Cardiac fibroblast (primary cell): ENCODE data around the gene ZFTA.
A peak's percentile ranks its signal among the peaks of the same experiment; 100 is the strongest.

ENCODE experiments used
- DNase-seq, 2 donors: peaks; one replicate each; pipeline versions ENCODE4 v3.0.0 to v3.0.0-alpha.2; 2010; ENCODE audit warnings: low read depth in 2 of 2
- H3K4me3 ChIP-seq, 2 donors: replicated peaks in 1 of 2; 1 replicate in 1 of 2; 2 replicates in 1 of 2; pipeline ENCODE4 v1.5.1; 2011; ENCODE audit warnings: low read depth in 2 of 2, low read length in 2 of 2, mild to moderate bottlenecking in 2 of 2, moderate library complexity in 1 of 2
- CTCF ChIP-seq: IDR thresholded peaks from one replicate; pipeline ENCODE4 v1.5.1; 2011; ENCODE audit warnings: low read depth, mild to moderate bottlenecking, low read length, inconsistent platforms

Gene ZFTA

GRCh38 chr11:63762654-63763495 is 5.7 kb downstream of the ZFTA start:
- TF ChIP-seq CTCF = no peak
- peak overlapping the region; percentile 11 to 18 for H3K4me3 ChIP-seq
- peak; percentile 19 to 48 for DNase-seq

GRCh38 chr11:63761931-63762653 is 6.5 kb downstream of the ZFTA start:
- TF ChIP-seq CTCF = no peak
- no peak for DNase-seq
- H3K4me3 ChIP-seq = peak overlapping the region in 1 of 2 donors; percentile 18

GRCh38 chr11:63761188-63761587 is 7.4 kb downstream of the ZFTA start:
- DNase-seq = no peak
- no peak overlapping the region for H3K4me3 ChIP-seq
- TF ChIP-seq CTCF = no peak

GRCh38 chr11:63760487-63761079 is 8.0 kb downstream of the ZFTA start:
- no peak for DNase-seq
- H3K4me3 ChIP-seq = no peak overlapping the region
- TF ChIP-seq CTCF = no peak

GRCh38 chr11:63756919-63757761 is 11.4 kb downstream of the ZFTA start:
- no peak for DNase-seq
- no peak overlapping the region for H3K4me3 ChIP-seq
- no peak for TF ChIP-seq CTCF

GRCh38 chr11:63749624-63750023 is 19.0 kb downstream of the ZFTA start:
- no peak for DNase-seq
- no peak overlapping the region for H3K4me3 ChIP-seq
- TF ChIP-seq CTCF = no peak
